ENCODE results near the gene CDK9. TPM values are rescaled to one million over a fixed set of nuclear protein-coding genes. Genes with fewer than 3 reads are reported as not detected.

The CDK9 gene
- total RNA-seq, 4 donors from 2014 or later, result 22.3 to 53.2 (median 41.2) TPM

GRCh38 chr9:127790094-127790855 lies 4.4 kb downstream of the CDK9 start:
- TF ChIP-seq POLR2A (IDR thresholded peaks at IDR 0.05), result no peak
- no peak for TF ChIP-seq CTCF (IDR thresholded peaks at IDR 0.05)
- Histone ChIP-seq H3K9me3 (no peaks in the 10 kb centered on the region), H3K4me1 (peaks cover 7 to 76% (median 19%) of the 10 kb centered on the region in 3 donors), H3K4me3 (no peak overlapping the region), H3K27ac (peak overlapping the region in 2 of 4 donors; percentile 34 to 50), H3K36me3 (peaks cover 40 to 69% (median 47%) of the 10 kb centered on the region in 3 donors), H3K27me3 (no peaks in the 10 kb centered on the region)
- DNase-seq, result no peak
- intact Hi-C loops (cut with DNase I), result no loop called here
- 74 to 78% methylated on average over 7 to 9 of the region's 9 CpGs for WGBS, 2 donors

- peak overlapping the region in 1 of 4 donors; percentile 50 for H3K27ac ChIP-seq
- H3K27me3 ChIP-seq, result no peaks in the 10 kb centered on the region
- no peaks in the 10 kb centered on the region for H3K9me3 ChIP-seq
- peaks cover 8 to 83% (median 22%) of the 10 kb centered on the region in 3 donors for H3K4me1 ChIP-seq
- intact Hi-C loops (cut with DNase I), result no loop called here
- no peak for DNase-seq
- WGBS, 2 donors, result 67 to 79% methylated on average over 3 to 4 of the region's 4 CpGs
- TF ChIP-seq CTCF (IDR thresholded peaks at IDR 0.05), result no peak
- peaks cover 40 to 69% (median 47%) of the 10 kb centered on the region in 3 donors for H3K36me3 ChIP-seq
- H3K4me3 ChIP-seq, result no peak overlapping the region
Observed at GRCh38 chr9:127791085-127791484, 5.3 kb downstream of the CDK9 start.

- no peak for DNase-seq
- no peaks in the 10 kb centered on the region for H3K9me3 ChIP-seq
- intact Hi-C loops (cut with DNase I), result no loop called here
- 74 to 76% methylated on average over 7 of the region's 7 CpGs for WGBS, 2 donors
- H3K27ac ChIP-seq, result peak overlapping the region in 2 of 4 donors; percentile 39 to 67
- peaks cover 15 to 85% (median 20%) of the 10 kb centered on the region in 3 donors for H3K4me1 ChIP-seq
- no peak overlapping the region for H3K4me3 ChIP-seq
- TF ChIP-seq POLR2A (IDR thresholded peaks at IDR 0.05), result no peak
- no peak for TF ChIP-seq CTCF (IDR thresholded peaks at IDR 0.05)
- H3K27me3 ChIP-seq, result no peaks in the 10 kb centered on the region
- H3K36me3 ChIP-seq, result peaks cover 35 to 61% (median 44%) of the 10 kb centered on the region in 3 donors
Observed at GRCh38 chr9:127792417-127793031, 6.7 kb downstream of the CDK9 start.

- Histone ChIP-seq H3K27ac (peak overlapping the region in 3 of 4 donors; percentile 52 to 67 (median 65)), H3K27me3 (no peaks in the 10 kb centered on the region), H3K4me3 (no peak overlapping the region), H3K9me3 (no peaks in the 10 kb centered on the region), H3K36me3 (peaks cover 28 to 54% (median 37%) of the 10 kb centered on the region in 3 donors), H3K4me1 (peaks cover 14 to 80% (median 15%) of the 10 kb centered on the region in 3 donors)
- WGBS, 2 donors, result 73 to 83% methylated on average over 7 of the region's 8 CpGs
- no peak for DNase-seq
- intact Hi-C loops (cut with DNase I), result no loop called here
- TF ChIP-seq CTCF (IDR thresholded peaks at IDR 0.05) (no peak), POLR2A (IDR thresholded peaks at IDR 0.05) (no peak)
Observed at GRCh38 chr9:127793093-127793708, 7.4 kb downstream of the CDK9 start.

Data from esophagus squamous epithelium (tissue), 5 donors.